Kidney epithelial cell (primary cell): Measurements from ENCODE around the gene RBMS1. TPM values are rescaled to one million over a fixed set of nuclear protein-coding genes. Genes with fewer than 3 reads are reported as not detected.

Experiments
- DNase-seq: peaks from one replicate; pipeline ENCODE4 v3.0.0-alpha.2; 2010; ENCODE audit warnings: low read depth
- H3K27me3 ChIP-seq: 2 replicates; pipeline ENCODE4 v1.6.0; 2011; ENCODE audit warnings: low read length; ENCODE audit not compliant: control insufficient read depth, insufficient read depth
- H3K36me3 ChIP-seq: 2 replicates; pipeline ENCODE4 v1.5.1; 2011; ENCODE audit warnings: low read length; ENCODE audit not compliant: control insufficient read depth, insufficient read depth
- H3K4me3 ChIP-seq: 2 replicates; pipeline ENCODE4 v1.5.1; 2011; ENCODE audit warnings: low read depth, mild to moderate bottlenecking, control low read depth, low read length
- CTCF ChIP-seq: IDR thresholded peaks from 2 replicates; pipeline ENCODE4 v1.5.1; 2011; ENCODE audit warnings: mild to moderate bottlenecking, moderate library complexity, low read length, control low read depth, inconsistent platforms; ENCODE audit not compliant: insufficient read depth, poor library complexity, severe bottlenecking
- total RNA-seq: library from RNA; depleted of rRNA; stranded (reverse); fragments of >200 nt; gene quantifications from 2 replicates; pipeline ENCODE4 v1.2.3, GENCODE V29; 2015

The RBMS1 gene
- total RNA-seq, 1 donor from 2014 or later, result 52.5 TPM

- no peak for DNase-seq
- no peak overlapping the region for H3K4me3 ChIP-seq
- TF ChIP-seq CTCF, result no peak
- no peaks in the 10 kb centered on the region for H3K27me3 ChIP-seq
- H3K36me3 ChIP-seq, result no peaks in the 10 kb centered on the region
Measured at GRCh38 chr2:160277151-160277550, 216.5 kb downstream of the RBMS1 start.

- no peak for TF ChIP-seq CTCF
- no peak overlapping the region for H3K4me3 ChIP-seq
- H3K36me3 ChIP-seq, result no peaks in the 10 kb centered on the region
- no peaks in the 10 kb centered on the region for H3K27me3 ChIP-seq
- no peak for DNase-seq
Measured at GRCh38 chr2:160275656-160276055, 218.0 kb downstream of the RBMS1 start.

GRCh38 chr2:160271171-160272086, 222.2 kb downstream of the RBMS1 start:
- DNase-seq, result no peak
- TF ChIP-seq CTCF, result no peak
- H3K27me3 ChIP-seq, result no peaks in the 10 kb centered on the region
- no peaks in the 10 kb centered on the region for H3K36me3 ChIP-seq
- H3K4me3 ChIP-seq, result no peak overlapping the region

GRCh38 chr2:160270571-160271113, 223.0 kb downstream of the RBMS1 start:
- Histone ChIP-seq H3K4me3 (no peak overlapping the region), H3K36me3 (no peaks in the 10 kb centered on the region), H3K27me3 (no peaks in the 10 kb centered on the region)
- DNase-seq, result no peak
- TF ChIP-seq CTCF, result no peak

- peak overlapping the region; percentile 18 for H3K4me3 ChIP-seq
- no peaks in the 10 kb centered on the region for H3K36me3 ChIP-seq
- H3K27me3 ChIP-seq, result no peaks in the 10 kb centered on the region
- DNase-seq, result no peak
- TF ChIP-seq CTCF, result peak; percentile 72
Measured at GRCh38 chr2:160269803-160270570, 223.6 kb downstream of the RBMS1 start.
